GM12878 (cell line): ENCODE results near the gene ADIPOR1. TPM values are rescaled to one million over a fixed set of nuclear protein-coding genes. Genes with fewer than 3 reads are reported as not detected.

ENCODE experiments used
- ATAC-seq: fragments of 200-7000 bp; cut with Tn5 transposase; 3 replicates; pipeline ENCODE4 v1.9.1; 2020; ENCODE audit warnings: mild to moderate bottlenecking, moderate library complexity
- BruUV-seq: library from RNA; stranded (reverse); fragments of 400-500 nt; replicated peaks from 2 replicates; lab custom pipeline; 2021; lab: Mats Ljungman, UMichigan
- CTCF ChIA-PET: fragments of 300-600 bp; sonication (Branson Sonifier 250); formaldehyde crosslinking; extraction: SDS; loops from one replicate; lab custom pipeline; 2021; ENCODE audit warnings: inconsistent platforms; lab: Yijun Ruan, JAX
- POLR2A ChIA-PET: fragments of 350-600 bp; formaldehyde crosslinking; extraction: SDS; loops from one replicate; lab custom pipeline; 2021; ENCODE audit warnings: inconsistent platforms; lab: Charles Lee
- RAD21 ChIA-PET: fragments of 300-600 bp; sonication (Branson Sonifier 250); formaldehyde crosslinking; loops from one replicate; lab custom pipeline; 2023; ENCODE audit warnings: antibody characterized with exemption; ENCODE audit not compliant: unreplicated experiment; lab: Charles Lee
- SMC1A ChIA-PET: fragments of 300-600 bp; sonication (Branson Sonifier 250); formaldehyde crosslinking; loops from one replicate; lab custom pipeline; 2023; ENCODE audit not compliant: unreplicated experiment, uncharacterized antibody; lab: Charles Lee
- DNase-seq: peaks from one replicate; pipeline ENCODE4 v3.0.0-alpha.2; 2011; ENCODE audit warnings: low read depth, low spot score
- FAIRE-seq: peaks from 3 replicates; lab custom pipeline; 2011; peaks lifted over from hg19 to GRCh38; lab: Jason Lieb, UNC
- H2AFZ ChIP-seq: 2 replicates; pipeline ENCODE4 v1.6.0; 2011; ENCODE audit warnings: low read depth, low read length, control low read depth; ENCODE audit not compliant: control insufficient read depth
- H3K27ac ChIP-seq: 2 replicates; pipeline ENCODE4 v1.5.1; 2011; ENCODE audit warnings: control low read depth; ENCODE audit not compliant: control insufficient read depth, insufficient read depth
- H3K27me3 ChIP-seq, 2 experiments: replicated peaks in 1 of 2; 2 replicates each; pipeline versions ENCODE4 v1.6.0 to v1.6.1; 2011; ENCODE audit warnings: low read length in 1 of 2; ENCODE audit not compliant: control insufficient read depth in 2 of 2, insufficient read depth in 2 of 2
- H3K36me3 ChIP-seq, 2 experiments: 2 replicates each; pipeline ENCODE4 v1.5.1; 2011; ENCODE audit warnings: low read length in 1 of 2; ENCODE audit not compliant: control insufficient read depth in 2 of 2, insufficient read depth in 2 of 2
- H3K4me1 ChIP-seq: 2 replicates; pipeline ENCODE4 v1.6.1; 2011; ENCODE audit warnings: mild to moderate bottlenecking, low read length, moderate library complexity, mixed read lengths; ENCODE audit not compliant: control insufficient read depth, insufficient read depth
- H3K4me2 ChIP-seq: 2 replicates; pipeline ENCODE4 v1.6.0; 2011; ENCODE audit warnings: control low read depth; ENCODE audit not compliant: control insufficient read depth, insufficient read depth
- H3K4me3 ChIP-seq: fragments of 200-600 bp; sonication (generic); 2 replicates; pipeline ENCODE4 v1.5.1; 2016
- H3K79me2 ChIP-seq: 2 replicates; pipeline ENCODE4 v1.6.0; 2011; ENCODE audit warnings: low read length; ENCODE audit not compliant: control insufficient read depth, insufficient read depth
- H3K9ac ChIP-seq: 2 replicates; pipeline ENCODE4 v1.8.0; 2011; ENCODE audit warnings: low read length, control low read depth, mixed read lengths; ENCODE audit not compliant: control insufficient read depth, insufficient read depth
- H3K9me3 ChIP-seq: replicated peaks from 3 replicates; pipeline ENCODE4 v1.5.1; 2011; ENCODE audit warnings: mild to moderate bottlenecking, low read length; ENCODE audit not compliant: control insufficient read depth, insufficient read depth
- H4K20me1 ChIP-seq: 2 replicates; pipeline ENCODE4 v1.6.0; 2011; ENCODE audit not compliant: control insufficient read depth, insufficient read depth
- CBX3 ChIP-seq: fragments of 200-600 bp; sonication (generic); IDR thresholded peaks from 2 replicates; pipeline ENCODE4 v1.6.1; 2016; ENCODE audit warnings: low read depth, borderline replicate concordance
- CREM ChIP-seq: IDR thresholded peaks from 2 replicates; pipeline ENCODE4 v1.6.1; 2014; ENCODE audit warnings: antibody characterized with exemption, low read depth
- ELK1 ChIP-seq: IDR thresholded peaks from 2 replicates; pipeline ENCODE4 v1.6.1; 2012; ENCODE audit warnings: low read depth, low read length, improper control_type of control experiment
- IRF4 ChIP-seq: IDR thresholded peaks from 2 replicates; pipeline ENCODE4 v1.6.1; 2011; ENCODE audit warnings: low read depth, low read length
- NR2C1 ChIP-seq: fragments of 450-650 bp; IDR thresholded peaks from 2 replicates; pipeline ENCODE4 v1.6.1; 2017; ENCODE audit warnings: antibody characterized with exemption, mild to moderate bottlenecking, moderate library complexity
- NR2C2 ChIP-seq: IDR thresholded peaks from 2 replicates; pipeline ENCODE4 v1.6.1; 2011; ENCODE audit warnings: borderline replicate concordance, low read depth; ENCODE audit not compliant: control insufficient read depth, insufficient read length
- SUPT20H ChIP-seq: IDR thresholded peaks from 2 replicates; pipeline ENCODE4 v1.6.1; 2011; ENCODE audit warnings: low read depth, mild to moderate bottlenecking, low read length, moderate library complexity, borderline replicate concordance; ENCODE audit not compliant: control insufficient read depth
- WGBS: methylation state at CpG from one replicate; pipeline ENCODE4 v1.1.6; 2016; ENCODE audit warnings: low lambda C conversion rate; ENCODE audit not compliant: insufficient replicate concordance, insufficient coverage; ENCODE audit errors: missing lambda C conversion rate; 5-methylcytosine and 5-hydroxymethylcytosine counted together
- in situ Hi-C: fragments of 300-500 bp; cut with MboI; formaldehyde crosslinking; loops from 9 replicates; pipeline ENCODE4 v1.14.3; 2018; ENCODE audit warnings: mixed read lengths
- intact Hi-C: fragments of 100-400 bp; cut with micrococcal nuclease; formaldehyde crosslinking; loops from one replicate; pipeline ENCODE4 v1.14.2; 2022; ENCODE audit not compliant: unreplicated experiment
- polyA plus RNA-seq, 11 experiments: library from polyadenylated mRNA; depleted of rRNA in 4 of 11; unstranded in 6 of 11; stranded (reverse) in 5 of 11; fragments of >200 nt; fragmentation: Nextera tagmentation in 4 of 11; fragmentation: Illumina TruSeq in 1 of 11; extraction: Ambion mirVana in 4 of 11; extraction: Trizol in 1 of 11; gene quantifications; 1 replicate in 1 of 11; 2 replicates in 10 of 11; pipeline versions ENCODE4 v1.2.1 to v1.2.3, GENCODE V29; 2011 to 2016; ENCODE audit warnings: inconsistent platforms in 2 of 11, missing spikeins in 2 of 11, low read depth in 1 of 11
- total RNA-seq, 4 experiments: library from RNA; depleted of rRNA in 3 of 4; stranded (reverse); fragments of >200 nt in 3 of 4; fragmentation: Illumina TruSeq in 1 of 4; extraction: Trizol in 1 of 4; gene quantifications; 2 replicates each; pipeline versions ENCODE4 v1.2.1 to v1.2.3, GENCODE V29; 2013 to 2021

Gene ADIPOR1
- total and polyA plus RNA-seq, 10 of the 15 experiments (the other 5 are each of a cell fraction or from before 2014, with no cell fraction given): 18.4 to 122 (median 65.6) TPM

- WGBS: 48% methylated on average over 5 of the region's 5 CpGs
- ChIA-PET POLR2A (no interaction called here), SMC1A (no interaction called here), CTCF (interaction anchor here (1.1 to 2.7 kb wide), 2 partner anchors 11 kb away, joined by 3 to 17 read pairs; no protein-coding TSS in a partner anchor), RAD21 (no interaction called here)
- H3K79me2 ChIP-seq: no peaks in the 10 kb centered on the region
- FAIRE-seq (no peak), DNase-seq (no peak), ATAC-seq (no peak)
- H3K9ac ChIP-seq: no peak overlapping the region
- intact Hi-C loops: no loop called here
- H4K20me1 ChIP-seq: no peaks in the 10 kb centered on the region
- H3K4me1 ChIP-seq: no peaks in the 10 kb centered on the region
- H3K9me3 ChIP-seq: no peaks in the 10 kb centered on the region
- no peak overlapping the region for H3K4me3 ChIP-seq
- H3K36me3 ChIP-seq: no peaks in the 10 kb centered on the region
- no TSS peak for BruUV-seq
- H3K4me2 ChIP-seq: no peak overlapping the region
- H3K27ac ChIP-seq: no peak overlapping the region
- H2AFZ ChIP-seq: no peak overlapping the region
- TF ChIP-seq IRF4 (no peak), SUPT20H (no peak), CREM (no peak), NR2C1 (no peak), NR2C2 (no peak), ELK1 (no peak), CBX3 (no peak)
- H3K27me3 ChIP-seq: no peaks in the 10 kb centered on the region; a peak in 1 of 4 replicates
- in situ Hi-C loops: no loop called here
These were observed 29.9 kb upstream of the ADIPOR1 start for GRCh38 chr1:202987922-202988583.
